HG02798 (cell line): ENCODE results near the gene LAMA3.
A peak's percentile ranks its signal among the peaks of the same experiment; 100 is the strongest.
"Not testable (repeated sequence)": the region's sequence is repeated elsewhere in the genome, so short reads cannot be mapped to it uniquely, and the experiment has no call there.

Experiments used
- ATAC-seq: cut with Tn5 transposase; IDR thresholded peaks from one replicate; pipeline ENCODE4 v1.9.1; 2021; ENCODE audit warnings: mild to moderate bottlenecking; ENCODE audit not compliant: unreplicated experiment, poor library complexity

Gene LAMA3

DNA sequence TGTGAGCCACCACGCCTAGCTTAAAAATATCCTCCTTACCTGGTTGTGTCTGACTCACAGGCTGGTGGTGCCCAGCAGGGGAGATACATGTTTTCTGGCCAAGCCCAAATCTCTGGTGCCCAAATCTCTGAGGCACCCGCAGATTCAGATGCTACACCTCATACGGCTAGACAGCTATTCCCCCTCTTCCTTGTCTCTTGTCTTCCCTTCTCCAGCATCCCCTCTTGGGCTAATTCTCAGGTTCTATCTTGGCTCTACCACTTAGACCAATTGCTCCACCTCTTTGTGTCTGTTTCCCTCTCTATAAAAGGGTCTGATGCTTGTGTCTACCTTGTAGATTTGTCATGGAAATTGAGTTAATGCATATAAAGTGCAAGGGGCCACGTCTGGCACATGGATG is 13.4 kb downstream of the LAMA3 start:
- ATAC-seq = no peak

DNA sequence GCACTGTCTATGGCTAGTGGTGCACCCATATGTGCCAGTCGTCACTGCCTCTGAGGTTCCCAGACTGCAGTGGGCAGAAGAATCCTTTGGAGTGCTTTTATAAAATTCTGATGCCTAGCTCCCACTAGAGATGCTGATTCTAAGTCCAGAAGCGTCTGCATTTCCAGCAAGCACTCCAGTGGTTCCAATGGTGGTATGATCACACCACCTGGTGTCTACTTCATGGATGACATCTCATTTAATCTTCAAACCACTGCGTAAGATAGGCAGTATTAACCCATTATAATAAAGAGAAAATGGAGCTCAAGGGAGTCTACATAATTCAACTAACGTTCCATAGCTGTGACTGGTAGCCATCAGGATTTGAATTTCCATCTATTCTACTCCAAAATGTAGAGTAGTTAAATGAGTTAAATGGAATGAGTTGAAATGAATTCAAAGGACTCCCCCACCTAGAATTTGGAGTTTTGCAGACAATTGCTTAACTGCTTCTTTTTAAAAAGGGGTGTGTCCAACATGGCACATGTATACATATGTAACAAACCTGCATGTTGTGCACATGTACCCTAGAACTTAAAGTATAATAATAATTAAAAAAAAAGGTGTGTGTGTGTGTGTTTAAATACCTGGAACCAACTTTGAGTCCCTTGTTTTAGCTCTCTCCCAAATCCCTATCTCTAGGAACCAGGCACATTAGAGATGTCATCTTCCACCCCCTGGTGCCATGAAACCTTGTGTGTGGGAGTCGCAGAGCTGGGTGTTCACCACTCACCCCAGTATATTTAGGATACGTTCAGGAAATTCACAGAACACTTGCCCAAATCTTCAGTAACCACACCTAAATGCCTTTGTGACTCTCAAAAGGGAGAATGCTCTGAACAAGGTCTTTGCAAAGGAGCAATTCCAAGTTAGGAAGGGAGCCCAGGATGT is 14.1 kb downstream of the LAMA3 start:
- ATAC-seq = peak; percentile 66

DNA sequence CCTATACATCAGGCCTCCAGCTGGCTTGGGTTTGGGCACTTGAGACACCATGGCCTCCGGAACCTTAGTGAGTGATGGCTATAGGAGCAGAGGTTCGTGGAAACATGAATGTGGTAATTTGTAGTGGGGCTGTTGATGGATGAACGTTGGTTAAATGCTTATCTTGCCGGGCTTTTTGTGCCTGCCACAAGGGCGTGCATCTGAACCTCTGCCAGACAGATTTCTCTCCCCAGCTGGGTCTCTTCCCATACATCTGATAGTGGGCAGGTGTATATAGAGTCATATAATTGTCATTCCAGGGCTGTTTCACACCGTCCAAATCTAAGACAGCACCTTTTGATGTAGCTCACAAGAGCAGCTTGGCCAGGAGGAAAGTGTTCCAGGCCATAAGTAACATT is 14.7 kb downstream of the LAMA3 start:
- no peak for ATAC-seq

DNA sequence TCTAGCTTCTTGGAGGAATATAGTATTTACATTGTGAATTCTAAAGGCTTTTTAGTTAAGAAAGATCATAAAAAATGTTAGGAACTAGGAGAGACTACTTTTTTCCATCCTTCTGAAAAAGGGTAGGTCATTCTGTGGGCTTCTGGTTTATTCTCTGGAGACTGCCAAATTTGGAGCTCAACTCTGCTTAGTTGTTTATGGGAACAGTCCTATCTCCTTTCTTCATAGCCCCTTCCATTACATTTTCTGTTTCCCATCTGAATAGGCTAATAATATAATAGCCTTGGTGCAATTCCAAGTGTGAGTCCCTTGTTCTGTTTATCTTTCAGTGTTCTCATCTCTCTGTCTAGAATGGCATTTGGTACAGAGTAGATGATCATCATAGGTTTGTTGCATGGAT is 15.6 kb downstream of the LAMA3 start:
- ATAC-seq = no peak

DNA sequence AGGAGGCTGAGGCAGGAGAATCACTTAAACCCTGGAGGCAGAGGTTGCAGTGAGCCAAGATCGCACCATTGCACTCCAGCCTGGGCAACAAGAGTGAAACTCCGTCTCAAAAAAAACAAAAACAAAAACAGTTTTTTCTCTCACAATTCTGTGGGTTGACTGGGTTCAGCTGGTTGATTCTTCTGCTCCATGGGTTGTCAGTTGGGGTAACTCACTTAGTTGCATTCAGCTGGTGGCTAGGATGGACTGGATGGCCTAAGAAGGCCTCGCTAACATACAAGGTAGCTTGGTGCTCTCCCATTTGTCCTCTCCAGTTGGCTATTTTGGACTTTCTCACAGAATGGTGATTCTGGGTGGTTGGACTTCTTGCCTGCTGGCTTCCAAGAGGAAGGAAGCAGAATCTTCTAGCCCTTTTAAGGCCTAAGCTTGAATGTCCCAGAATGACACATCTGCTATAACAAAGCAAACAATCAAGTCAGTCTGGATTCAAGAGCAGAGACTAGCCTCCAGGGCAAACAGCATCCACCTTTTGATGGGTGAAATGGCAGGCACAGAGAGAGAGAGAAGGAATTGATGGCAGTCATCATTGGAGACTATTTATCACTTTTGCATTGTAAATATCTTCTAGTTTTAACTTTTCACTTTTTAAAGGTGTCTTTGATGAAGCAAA is 17.9 kb downstream of the LAMA3 start:
- ATAC-seq = no peak

DNA sequence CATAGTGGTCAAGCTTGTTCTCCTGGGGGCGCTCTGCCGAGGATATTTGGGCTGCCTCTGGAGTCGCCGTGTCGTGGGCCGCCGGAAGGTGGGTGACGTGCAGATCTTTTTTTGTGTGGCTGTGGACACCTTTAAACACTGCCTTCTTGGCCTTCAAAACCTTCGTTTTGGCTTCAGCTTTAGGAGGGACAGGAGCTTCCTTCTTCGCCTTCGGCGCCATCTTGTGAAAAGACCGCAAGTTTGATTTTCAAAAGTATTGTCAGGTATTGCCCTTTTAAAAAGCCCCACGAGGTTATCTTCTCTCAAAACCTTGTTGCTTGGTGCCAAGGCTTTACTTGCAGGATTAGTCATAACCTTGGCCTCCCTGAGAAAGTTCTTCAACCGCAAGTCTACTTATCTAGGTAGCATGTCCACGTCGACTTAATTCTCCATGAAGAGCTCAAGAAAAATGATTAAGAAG is 20.8 kb downstream of the LAMA3 start:
- no peak for ATAC-seq

DNA sequence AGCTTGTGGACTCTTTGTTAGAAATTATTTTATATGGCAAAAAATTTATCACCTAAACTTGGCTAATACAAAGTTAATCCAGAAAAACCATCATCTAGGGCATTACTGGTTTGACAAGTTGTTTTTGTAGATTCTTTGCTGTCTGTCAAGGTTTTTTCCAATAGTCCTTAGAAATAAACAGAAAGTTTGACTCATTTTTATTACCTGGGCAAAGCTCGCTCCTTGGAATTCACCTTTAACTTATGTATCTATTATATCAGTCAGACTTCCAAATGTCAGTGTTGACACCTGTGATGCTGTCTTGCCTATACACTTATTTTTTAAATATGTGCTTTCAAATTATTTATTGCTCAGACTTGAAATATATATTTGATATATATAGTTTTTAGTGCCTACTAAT is 21.7 kb downstream of the LAMA3 start:
- no peak for ATAC-seq

DNA sequence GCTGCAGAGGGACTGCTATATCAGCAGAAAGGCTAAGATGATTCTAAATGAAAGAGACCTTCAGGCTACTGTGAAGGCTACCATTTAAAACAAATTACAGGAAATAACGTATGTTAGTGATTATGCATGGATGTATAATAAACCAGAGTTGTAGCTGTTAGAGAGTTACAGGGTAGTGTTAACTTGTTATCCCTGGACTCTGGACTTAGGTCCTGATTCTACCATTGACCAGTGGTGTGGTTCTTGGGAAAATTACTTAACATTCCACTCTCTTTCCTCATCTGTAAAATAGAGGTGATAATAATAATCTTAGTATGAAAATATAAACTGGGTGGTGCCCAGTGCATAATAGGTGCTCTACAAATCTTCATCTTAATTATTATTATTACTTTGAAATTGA is 22.2 kb downstream of the LAMA3 start:
- ATAC-seq = no peak

DNA sequence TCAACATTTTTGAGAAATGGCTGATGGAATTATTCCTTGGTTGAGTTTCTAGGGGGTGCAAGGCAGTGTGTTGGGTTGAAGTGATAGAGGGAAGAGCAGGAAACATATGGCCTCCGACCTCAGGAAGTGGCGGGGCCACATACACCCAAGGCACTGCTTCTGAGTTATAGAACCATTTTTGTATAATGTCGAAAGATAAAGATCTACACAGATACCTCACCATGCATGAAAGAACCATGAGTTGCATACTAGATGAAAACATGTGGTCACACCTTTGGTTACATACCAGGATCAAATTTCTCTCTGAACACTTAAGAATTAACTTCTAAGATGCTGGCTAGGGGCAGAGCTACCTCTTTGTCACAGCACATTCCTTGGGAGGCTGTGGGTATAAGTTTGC is 23.2 kb downstream of the LAMA3 start:
- no peak for ATAC-seq

DNA sequence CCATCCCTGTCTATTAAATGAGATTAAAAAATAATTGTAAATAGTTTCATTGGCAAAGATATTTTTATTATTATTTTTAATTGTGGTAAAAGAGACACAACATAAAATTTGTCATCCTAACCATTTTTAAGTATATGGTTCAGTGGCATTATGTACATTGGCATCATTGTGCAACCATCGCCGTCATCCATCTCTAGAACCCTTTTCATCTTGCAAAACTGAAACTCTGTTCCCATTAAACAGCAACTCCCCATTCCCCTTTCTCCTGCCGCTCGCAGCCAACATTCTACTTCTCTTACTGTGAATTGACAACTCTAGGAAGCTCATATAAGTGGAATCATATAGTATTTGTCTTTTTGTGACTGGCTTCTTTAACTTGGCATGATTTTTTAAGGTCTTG is 25.3 kb downstream of the LAMA3 start:
- ATAC-seq = no peak

DNA sequence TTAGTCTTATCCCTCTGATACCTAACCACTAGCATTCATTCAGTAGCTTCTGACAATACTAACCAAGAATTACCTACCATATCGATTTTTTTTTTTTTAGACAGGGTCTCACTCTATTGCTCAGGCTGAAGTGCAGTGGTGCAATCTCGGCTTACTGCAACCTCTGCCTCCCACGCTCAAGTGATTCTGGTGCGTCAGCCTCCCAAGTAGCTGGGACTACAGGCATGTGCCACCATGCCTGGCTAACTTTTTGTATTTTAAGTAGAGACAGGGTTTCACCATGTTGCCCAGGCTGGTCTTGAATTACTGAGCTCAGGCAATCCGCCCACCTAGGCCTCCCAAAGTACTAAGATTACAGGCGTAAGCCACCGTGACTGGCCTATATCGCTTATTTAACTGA is 26.8 kb downstream of the LAMA3 start:
- not testable (repeated sequence) for ATAC-seq

DNA sequence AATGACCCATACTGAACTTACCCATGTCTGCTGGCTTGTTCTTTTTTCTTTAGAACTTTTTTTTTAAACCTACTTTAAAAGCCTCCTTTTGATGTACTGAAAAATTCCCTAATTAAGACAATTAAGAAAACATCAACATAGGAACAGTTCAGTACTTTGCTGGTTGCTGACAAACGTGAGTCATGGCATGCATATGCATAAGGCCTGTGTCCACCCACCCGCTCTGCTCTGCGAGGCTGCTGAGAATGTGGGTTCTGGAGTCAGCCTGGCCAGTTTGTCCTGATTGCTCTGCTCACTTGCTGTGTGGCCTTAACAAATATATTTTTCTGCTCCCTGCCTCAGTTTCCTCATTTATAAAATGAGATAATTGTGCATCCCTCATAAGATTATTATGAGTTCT is 27.3 kb downstream of the LAMA3 start:
- ATAC-seq = peak; percentile 46

DNA sequence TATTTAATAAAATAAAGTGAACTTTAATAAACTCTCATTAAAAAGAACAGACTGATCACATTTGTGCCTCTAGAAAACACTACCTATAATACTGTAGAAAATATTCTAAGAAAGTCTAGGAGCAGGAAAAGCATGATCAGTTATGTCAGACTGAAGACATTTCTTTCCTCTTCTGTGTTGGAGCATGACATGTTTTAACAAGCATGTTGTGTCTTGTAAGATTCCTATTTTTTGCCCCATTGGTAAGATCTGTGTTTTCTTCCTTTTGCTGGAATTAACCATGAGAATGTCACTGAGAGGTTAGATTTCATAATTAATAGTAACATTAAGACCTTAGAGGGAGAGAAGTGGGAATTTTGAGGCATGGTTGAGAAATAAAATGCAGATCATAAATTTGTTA is 27.7 kb downstream of the LAMA3 start:
- ATAC-seq = no peak

DNA sequence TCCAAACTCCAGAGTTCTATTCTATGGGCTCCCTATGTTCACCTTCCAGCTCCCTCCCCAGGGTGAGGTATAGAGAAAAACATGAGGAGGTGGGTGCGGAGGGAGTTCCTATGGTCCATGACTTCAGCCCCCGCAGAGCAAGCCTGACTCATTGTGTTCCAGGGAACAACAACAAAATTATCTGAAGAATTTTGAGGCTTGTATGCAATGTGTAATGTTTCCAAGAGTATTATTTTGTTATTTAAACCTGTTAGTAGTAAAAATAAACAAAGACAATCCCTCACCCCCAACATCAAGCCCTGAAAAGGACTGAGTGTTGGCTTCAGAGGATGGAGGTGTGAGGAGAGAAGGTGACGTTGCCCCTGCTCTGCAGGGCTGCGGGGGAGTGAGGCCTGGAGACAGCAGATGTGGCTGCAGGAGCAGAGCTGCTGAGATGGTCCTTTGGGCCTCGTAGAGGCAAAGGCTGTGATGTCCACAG is 29.0 kb downstream of the LAMA3 start:
- no peak for ATAC-seq

DNA sequence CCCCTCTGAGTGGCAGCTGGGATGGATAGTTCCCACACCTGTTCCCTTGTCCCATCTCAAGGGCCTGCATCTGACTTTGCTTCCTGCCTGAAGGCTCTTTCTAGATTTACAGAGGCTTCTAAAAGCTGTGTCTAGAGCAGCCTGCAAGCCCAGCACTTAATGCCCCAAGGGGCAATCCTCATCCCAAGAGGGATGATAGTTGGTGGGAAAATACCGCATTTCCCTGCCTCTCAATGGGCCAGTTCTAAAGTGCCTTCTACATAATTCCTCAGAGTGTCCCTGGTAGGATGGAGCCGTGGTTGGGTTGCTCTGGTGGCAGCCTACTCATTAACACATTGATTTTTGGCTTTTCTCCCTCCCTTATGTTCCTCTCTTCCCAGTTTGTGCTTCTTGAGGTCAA is 29.5 kb downstream of the LAMA3 start:
- ATAC-seq = no peak

DNA sequence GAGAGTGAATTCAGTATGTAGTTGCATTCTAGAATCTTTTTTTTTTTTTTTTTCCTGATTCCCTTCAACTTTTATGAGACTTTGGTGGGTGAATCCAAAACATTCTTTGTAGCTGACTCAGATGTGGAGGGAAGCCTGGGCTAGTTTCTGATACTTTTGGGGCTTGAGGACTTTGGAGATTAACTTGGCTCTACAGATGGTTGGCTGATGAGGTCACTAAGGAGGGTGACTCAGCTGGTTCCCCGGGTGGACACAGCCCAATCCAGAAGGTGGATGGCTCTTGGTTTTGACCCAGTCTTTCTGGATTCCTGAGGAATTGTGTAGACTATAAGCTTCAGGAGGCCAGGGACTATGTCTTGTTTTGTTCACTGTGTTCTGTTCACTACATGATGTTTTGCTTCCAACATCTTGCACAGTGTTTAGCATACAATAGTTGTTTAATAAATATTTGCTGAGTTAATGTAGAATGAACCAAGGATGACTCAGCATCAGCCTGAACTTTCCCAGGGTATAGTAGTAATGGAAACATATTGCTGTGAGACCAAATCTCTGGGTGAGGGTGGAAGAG is 30.5 kb downstream of the LAMA3 start:
- no peak for ATAC-seq

DNA sequence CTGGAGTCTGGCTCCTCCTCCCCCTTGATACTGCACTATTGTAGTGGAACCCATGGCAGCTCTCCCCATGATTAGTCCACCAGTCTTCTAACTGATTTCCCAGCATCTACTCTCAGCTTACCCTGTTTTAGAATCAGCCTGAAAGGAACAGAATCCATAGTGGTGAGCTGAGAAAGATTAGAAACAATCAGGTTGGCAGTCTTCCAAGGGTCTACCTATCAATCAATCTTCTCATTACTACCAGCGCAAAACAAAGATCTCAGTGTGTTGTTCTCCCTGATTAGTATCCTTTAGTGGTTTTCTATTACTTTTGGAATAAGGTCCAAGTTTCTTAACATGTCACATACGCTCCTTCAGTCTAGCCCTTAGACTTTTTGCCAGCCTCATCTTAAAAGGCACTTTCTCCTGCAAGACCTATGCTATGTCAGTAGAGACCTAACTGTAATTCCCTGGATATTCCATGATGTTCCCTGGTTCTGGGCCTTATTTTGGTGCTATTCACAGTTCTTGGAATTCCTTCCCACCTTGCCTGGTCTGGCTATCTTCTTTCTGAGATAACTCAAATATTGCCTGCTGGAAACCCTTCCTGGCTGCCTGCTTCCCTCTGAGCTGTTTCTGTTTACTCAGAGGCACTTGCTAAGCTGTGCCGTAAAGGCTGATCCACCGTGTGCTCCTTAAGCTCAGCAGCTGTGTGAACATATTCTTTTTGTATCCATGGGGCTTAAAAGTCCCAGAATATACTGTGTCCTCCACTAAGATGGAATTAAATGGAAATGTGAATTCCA is 32.6 kb downstream of the LAMA3 start:
- no peak for ATAC-seq

DNA sequence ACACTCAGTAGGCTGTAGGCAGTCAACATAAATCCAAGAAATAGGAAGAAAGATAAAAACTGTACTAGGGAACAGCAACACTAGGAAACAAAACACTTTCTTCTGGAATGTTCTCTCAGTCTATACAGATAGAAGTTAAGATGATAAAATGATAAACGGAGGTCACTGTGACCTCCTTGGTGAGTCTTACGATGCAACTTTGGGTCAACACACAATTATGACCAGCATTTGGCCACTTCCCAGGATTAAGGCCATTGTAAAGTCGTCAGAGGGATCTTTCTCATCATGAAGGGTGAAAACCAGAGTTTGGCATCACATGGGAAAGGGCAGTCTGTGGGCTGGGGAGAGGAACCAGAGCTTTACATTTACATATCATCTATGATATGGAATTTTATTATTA is 33.4 kb downstream of the LAMA3 start:
- no peak for ATAC-seq

DNA sequence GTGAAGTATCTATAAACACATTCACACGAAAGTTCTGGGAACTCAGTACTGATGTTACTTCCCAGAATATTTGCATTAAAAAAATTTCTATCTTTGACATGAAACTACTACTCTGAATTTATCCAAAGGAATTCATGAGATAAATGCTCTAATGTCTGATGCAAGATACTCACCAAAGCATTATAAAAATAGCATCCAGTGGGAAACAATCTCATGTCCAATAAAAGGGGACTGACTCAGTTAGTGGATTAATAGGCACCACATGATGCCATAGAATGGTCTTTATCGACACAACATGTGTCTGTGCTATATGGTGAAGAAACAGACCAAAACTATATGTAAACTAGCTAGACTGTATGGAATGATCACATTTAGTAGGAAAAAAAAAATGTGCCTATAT is 33.9 kb downstream of the LAMA3 start:
- no peak for ATAC-seq

DNA sequence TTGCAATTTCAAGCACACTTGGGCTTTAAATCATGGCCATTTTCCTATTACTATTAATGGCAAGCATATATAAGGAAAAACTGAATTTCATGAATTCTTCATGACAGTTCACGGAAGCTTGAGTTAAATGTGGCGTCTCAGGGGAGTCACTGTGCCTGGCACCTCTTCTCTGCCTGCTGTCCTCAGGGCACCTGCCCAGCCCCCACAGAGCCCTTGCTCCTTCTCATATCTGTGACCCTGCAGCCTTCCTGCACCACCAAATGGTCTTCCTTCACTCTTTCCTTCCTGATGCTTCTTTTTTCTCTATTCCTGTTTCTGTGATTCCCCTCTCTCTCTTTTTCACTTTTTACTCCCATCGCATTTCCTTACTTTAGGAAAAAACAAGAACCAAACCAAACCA is 35.4 kb downstream of the LAMA3 start:
- ATAC-seq = no peak

DNA sequence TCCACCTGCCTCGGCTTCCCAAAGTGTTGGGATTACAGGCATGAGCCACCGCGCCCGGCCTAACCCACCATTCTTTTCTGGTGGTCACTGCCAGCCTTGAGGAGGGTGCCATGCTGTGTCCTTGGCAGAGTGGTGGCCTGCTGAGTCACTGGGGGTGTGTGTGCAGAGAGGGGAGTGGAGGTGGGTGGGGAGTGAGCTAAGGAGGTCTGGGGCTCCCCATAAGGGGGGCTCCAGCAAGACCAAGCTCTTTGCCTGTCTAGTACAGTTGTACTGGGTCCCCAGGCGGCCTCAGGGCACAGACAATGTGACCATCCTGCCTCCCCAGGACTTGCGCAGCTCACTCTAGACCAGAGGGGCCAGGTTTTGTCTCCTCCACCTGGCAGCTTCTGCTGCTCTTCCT is 36.1 kb downstream of the LAMA3 start:
- ATAC-seq = no peak
